Ovary (tissue), 10 donors: ENCODE measurements around the gene MEF2C. TPM values are rescaled to one million over a fixed set of nuclear protein-coding genes. Genes with fewer than 3 reads are reported as not detected.
A peak's percentile ranks its signal among the peaks of the same experiment; 100 is the strongest.

ENCODE experiments used
- DNase-seq, 5 donors: peaks; one replicate each; pipeline ENCODE4 v3.0.0-alpha.2; 2019 to 2020
- H3K27ac ChIP-seq, 2 donors: fragments of 200-600 bp; one replicate each; pipeline versions ENCODE4 v1.5.1 to v1.8.0; 2019 to 2022
- H3K27me3 ChIP-seq: fragments of 200-600 bp; one replicate; pipeline ENCODE4 v1.8.0; 2022
- H3K36me3 ChIP-seq: fragments of 200-600 bp; sonication (generic); one replicate; pipeline ENCODE4 v1.5.1; 2019
- H3K4me1 ChIP-seq: one replicate; pipeline ENCODE4 v1.8.1; 2013; ENCODE audit warnings: mild to moderate bottlenecking, moderate library complexity; ENCODE audit not compliant: insufficient read depth
- H3K4me3 ChIP-seq: fragments of 200-600 bp; sonication (generic); one replicate; pipeline ENCODE4 v1.5.1; 2017
- H3K9me3 ChIP-seq, 2 donors: fragments of 200-600 bp in 1 of 2; sonication (generic) in 1 of 2; one replicate each; pipeline versions ENCODE4 v1.5.1 to v1.8.1; 2013 to 2019; ENCODE audit warnings: mild to moderate bottlenecking in 1 of 2, moderate library complexity in 1 of 2
- EP300 ChIP-seq: sonication (generic); formaldehyde crosslinking; IDR thresholded peaks from one replicate; pipeline ENCODE4 v1.6.1; 2017; ENCODE audit warnings: antibody characterized with exemption
- POLR2A ChIP-seq: fragments of 450-650 bp; IDR thresholded peaks from one replicate; pipeline ENCODE4 v1.6.1; 2017; ENCODE audit warnings: antibody characterized with exemption, mild to moderate bottlenecking, moderate library complexity
- WGBS, 3 donors: extraction: QIAGEN DNeasy Blood & Tissue Kit in 1 of 3; methylation state at CpG; one replicate each; pipeline versions ENCODE4 v1.1.5 to v1.1.7; 2013 to 2017; 5-methylcytosine and 5-hydroxymethylcytosine counted together
- intact Hi-C, 4 donors: fragments of 100-400 bp; cut with DNase I; formaldehyde crosslinking; loops; one replicate each; pipeline versions ENCODE4 v1.11.0 to v1.15.1; 2022 to 2023
- long read RNA-seq, 3 donors: library from polyadenylated mRNA in 2 of 3; unstranded in 2 of 3; transcript quantifications; one replicate each; pipeline ENCODE4 v2.0.0 and lab custom pipeline, GENCODE V29; 2021 to 2026
- polyA plus RNA-seq, 2 donors: library from polyadenylated mRNA; stranded (reverse); fragments of 200-250 nt in 1 of 2; fragments of 350-450 nt in 1 of 2; fragmentation: Illumina TruSeq in 1 of 2; extraction: RNeasy Lipid Tissue Mini Kit (QIAGEN cat#74804) in 1 of 2; gene quantifications; one replicate each; pipeline ENCODE4 v1.2.3, GENCODE V29; 2013 to 2014
- total RNA-seq, 7 donors: library from RNA; depleted of rRNA in 2 of 7; stranded (reverse); fragments of >200 nt in 2 of 7; fragmentation: NEBNext Ultra II Directional in 3 of 7; extraction: Animal tissue kit (Norgen Biotek cat#: 25700) in 3 of 7; gene quantifications; one replicate each; pipeline versions ENCODE4 v1.1.0 to v1.2.4, GENCODE V29; 2016 to 2023
- TF ChIP-seq, protein P1 (sequence below), 3 donors: fragments of 450-650 bp in 2 of 3; fragments of 200-600 bp in 1 of 3; IDR thresholded peaks; one replicate each; pipeline versions ENCODE4 v1.5.1 to v1.8.0; 2016 to 2022; ENCODE audit warnings: antibody characterized with exemption in 3 of 3, mild to moderate bottlenecking in 1 of 3
- donor health status: DM: no; HTN: no; CAD: no; lungs with moderate emphysema.
- donor health status: DM: no; HTN: no; CAD: no.
- donor health status: Bipolar disorder and iron deficiency.
- donor health status: DM: yes; HTN: yes; CAD: no.
- donor health status: DM: no; HTN: no; CAD: no.
- donor health status: DM: yes; HTN: yes; CAD: no.

Gene MEF2C
- 10 to 100 TPM; 27.2 to 91.4 (median 77.5) TPM for total RNA-seq
- polyA plus RNA-seq = 10 to 100 TPM; 27.4 to 73.8 TPM
- long read RNA-seq, donor 1, transcript MEF2C-213 (10 exons, 1,882 nt) = minor isoform, 14 of 104 reads
- long read RNA-seq, donor 1, transcript MEF2C-217 (10 exons, 3,446 nt) = major isoform, 30 of 104 reads
- long read RNA-seq, donor 1, partial matches to known transcripts = 7 of 104 reads
- long read RNA-seq, donor 1, other reads (novel, unspliced or antisense) = 50 of 104 reads
- long read RNA-seq, donor 2, partial matches to known transcripts = 0 of 1 reads
- long read RNA-seq, donor 2, other reads (novel, unspliced or antisense) = 0 of 1 reads
- long read RNA-seq, donor 3, full-length matches to known transcripts = 9 of 56 reads
- long read RNA-seq, donor 3, partial matches to known transcripts = 10 of 56 reads
- long read RNA-seq, donor 3, other reads (novel, unspliced or antisense) = 37 of 56 reads

DNA sequence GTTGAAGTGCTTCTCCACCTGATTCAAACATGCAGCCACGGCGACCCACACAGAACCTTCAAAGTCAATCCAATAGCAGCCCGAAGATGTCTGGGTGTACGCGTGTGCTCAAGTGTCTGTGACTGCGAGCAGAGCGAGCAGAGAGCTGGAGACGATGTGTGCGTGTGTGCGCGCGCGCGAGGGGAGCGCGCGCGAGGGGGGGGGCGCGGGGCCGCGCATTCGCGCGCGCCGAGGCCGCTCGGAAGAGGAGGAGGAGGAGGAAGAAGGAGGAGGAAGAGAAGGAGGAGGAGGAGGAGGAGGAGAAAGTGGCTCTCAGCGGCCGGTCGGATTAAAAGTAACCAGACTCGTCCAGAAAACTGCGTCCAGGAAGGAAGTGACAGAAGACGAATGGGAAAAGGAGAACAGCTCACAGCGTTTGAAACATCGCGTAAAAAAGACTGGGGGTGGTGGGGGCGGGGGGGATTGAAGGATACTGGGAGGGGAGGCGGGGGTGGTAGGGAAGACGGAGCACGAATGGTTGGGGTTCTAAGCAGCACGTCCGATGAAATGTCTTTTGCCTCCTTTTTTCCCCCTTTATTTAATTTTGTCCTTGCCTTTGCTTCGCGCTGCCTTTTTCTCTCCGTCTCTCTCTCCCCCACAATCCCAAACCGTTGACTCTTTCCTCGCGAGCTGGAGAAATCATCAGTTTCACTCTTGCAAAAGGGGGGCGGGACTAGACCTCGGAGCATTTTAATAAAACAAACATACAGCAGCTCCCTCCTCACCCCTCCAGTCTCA lies at the start of gene MEF2C:
TSS of gene MEF2C (minus strand) at position 126 of the 777 bp plus-strand sequence. CDS start 59,396 bp downstream, outside the sequence.
- H3K27ac ChIP-seq = peak within 1 kb of the TSS; percentile 82 to 87
- TF ChIP-seq EP300 (no peak), POLR2A (peak; percentile 89)
- intact Hi-C loops = loop anchor here (2.0 to 10.0 kb wide), 4 partner anchors 46 to 148 kb away; no protein-coding TSS in a partner anchor
- H3K4me3 ChIP-seq = peak within 1 kb of the TSS; percentile 48
- peaks cover 3% of the 10 kb centered on the region for H3K4me1 ChIP-seq
- 0% methylated on average over 50 to 52 of the region's 52 CpGs for whole genome bisulfite sequencing, 3 donors
- H3K9me3 ChIP-seq = no peaks in the 10 kb centered on the region
- DNase-seq = peak; percentile 77 to 91 (median 82)
- H3K36me3 ChIP-seq = no peaks in the 10 kb centered on the region
- H3K27me3 ChIP-seq = no peaks in the 10 kb centered on the region

DNA sequence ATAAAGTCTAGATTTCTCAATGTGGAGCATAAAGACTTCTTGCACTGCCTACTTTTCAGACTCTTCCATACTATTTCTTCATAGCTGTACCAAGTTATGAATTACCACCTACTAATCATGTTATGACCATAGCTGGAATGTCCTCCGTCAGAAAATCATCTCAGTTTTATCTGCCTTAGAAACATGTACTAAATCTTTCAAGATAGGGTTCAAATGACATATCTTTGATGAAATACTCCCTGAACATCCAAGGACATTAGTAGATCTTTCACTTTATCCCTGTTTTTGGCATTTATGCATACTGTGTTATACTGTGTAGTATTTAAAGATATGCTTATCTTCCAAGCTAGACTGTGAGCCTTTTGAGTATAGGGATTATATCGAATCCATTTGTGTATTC lies 49.6 kb upstream of the MEF2C start:
- DNase-seq = no peak
- Histone ChIP-seq H3K27me3 (no peaks in the 10 kb centered on the region), H3K27ac (no peak overlapping the region), H3K4me3 (no peak overlapping the region), H3K4me1 (no peaks in the 10 kb centered on the region), H3K36me3 (no peaks in the 10 kb centered on the region), H3K9me3 (no peaks in the 10 kb centered on the region)
- TF ChIP-seq, protein P1, sequence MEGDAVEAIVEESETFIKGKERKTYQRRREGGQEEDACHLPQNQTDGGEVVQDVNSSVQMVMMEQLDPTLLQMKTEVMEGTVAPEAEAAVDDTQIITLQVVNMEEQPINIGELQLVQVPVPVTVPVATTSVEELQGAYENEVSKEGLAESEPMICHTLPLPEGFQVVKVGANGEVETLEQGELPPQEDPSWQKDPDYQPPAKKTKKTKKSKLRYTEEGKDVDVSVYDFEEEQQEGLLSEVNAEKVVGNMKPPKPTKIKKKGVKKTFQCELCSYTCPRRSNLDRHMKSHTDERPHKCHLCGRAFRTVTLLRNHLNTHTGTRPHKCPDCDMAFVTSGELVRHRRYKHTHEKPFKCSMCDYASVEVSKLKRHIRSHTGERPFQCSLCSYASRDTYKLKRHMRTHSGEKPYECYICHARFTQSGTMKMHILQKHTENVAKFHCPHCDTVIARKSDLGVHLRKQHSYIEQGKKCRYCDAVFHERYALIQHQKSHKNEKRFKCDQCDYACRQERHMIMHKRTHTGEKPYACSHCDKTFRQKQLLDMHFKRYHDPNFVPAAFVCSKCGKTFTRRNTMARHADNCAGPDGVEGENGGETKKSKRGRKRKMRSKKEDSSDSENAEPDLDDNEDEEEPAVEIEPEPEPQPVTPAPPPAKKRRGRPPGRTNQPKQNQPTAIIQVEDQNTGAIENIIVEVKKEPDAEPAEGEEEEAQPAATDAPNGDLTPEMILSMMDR (IDR thresholded peaks at IDR 0.05) = no peak
- TF ChIP-seq EP300 (no peak), POLR2A (no peak)
- 85 to 89% (median 88%) methylated on average over 2 of the region's 2 CpGs for WGBS, 3 donors
- intact Hi-C loops = no loop called here

GRCh38 chr5:88930335-88930734 lies 47.4 kb upstream of the MEF2C start:
- TF ChIP-seq, protein P1 (IDR thresholded peaks at IDR 0.05) = no peak
- no peak for TF ChIP-seq POLR2A
- no peak for TF ChIP-seq EP300

GRCh38 chr5:88929385-88929784 lies 46.4 kb upstream of the MEF2C start:
- Histone ChIP-seq H3K4me1 (no peaks in the 10 kb centered on the region), H3K9me3 (no peaks in the 10 kb centered on the region), H3K36me3 (no peaks in the 10 kb centered on the region), H3K27me3 (no peaks in the 10 kb centered on the region), H3K4me3 (no peak overlapping the region), H3K27ac (no peak overlapping the region)
- 84 to 91% (median 84%) methylated on average over 6 of the region's 6 CpGs for WGBS, 3 donors
- no peak for TF ChIP-seq EP300
- TF ChIP-seq, protein P1 (IDR thresholded peaks at IDR 0.05) = no peak
- no peak for TF ChIP-seq POLR2A
- DNase-seq = no peak
- intact Hi-C loops = no loop called here

More at GRCh38 chr5:88930335-88930734, 47.4 kb upstream of the MEF2C start:
- H3K9me3 ChIP-seq = no peaks in the 10 kb centered on the region
- intact Hi-C loops = no loop called here
- H3K4me3 ChIP-seq = no peak overlapping the region
- WGBS, 3 donors = 90 to 100% (median 94%) methylated on average over 1 of the region's 1 CpG
- no peak overlapping the region for H3K27ac ChIP-seq
- H3K4me1 ChIP-seq = no peaks in the 10 kb centered on the region
- no peaks in the 10 kb centered on the region for H3K27me3 ChIP-seq
- no peaks in the 10 kb centered on the region for H3K36me3 ChIP-seq
- DNase-seq = no peak
